CD4-positive, alpha-beta T cell treated with Interleukin-1 beta for 1 hour (primary cell): ENCODE data around the gene CYP11A1.

ENCODE experiments used
- DNase-seq, 2 donors: peaks; one replicate each; pipeline ENCODE4 v3.0.0-alpha.2; 2020 to 2022

Gene CYP11A1

GRCh38 chr15:74293021-74293810, 74.2 kb downstream of the CYP11A1 start:
- no peak for DNase-seq

GRCh38 chr15:74291101-74292071, 76.1 kb downstream of the CYP11A1 start:
- DNase-seq: peak; percentile 30 to 41

- no peak for DNase-seq
Observed at GRCh38 chr15:74290645-74291044, 76.8 kb downstream of the CYP11A1 start.

GRCh38 chr15:74289671-74290070, 77.8 kb downstream of the CYP11A1 start:
- no peak for DNase-seq
